Measurements from ENCODE around the gene ACOT7.
"Not testable (repeated sequence)": the region's sequence is repeated elsewhere in the genome, so short reads cannot be mapped to it uniquely, and the experiment has no call there.

The ACOT7 gene

GRCh38 chr1:6219641-6220040, 173.9 kb downstream of the ACOT7 start:
- not testable (repeated sequence) for DNase-seq

- no peak for DNase-seq
Measured at GRCh38 chr1:6218375-6219164, 175.0 kb downstream of the ACOT7 start.
